Mucosa of descending colon (tissue), 3 donors: ENCODE measurements around the gene PLS1. TPM values are rescaled to one million over a fixed set of nuclear protein-coding genes. Genes with fewer than 3 reads are reported as not detected.

Experiments
- ATAC-seq: fragments of 200-7000 bp; cut with Tn5 transposase; one replicate; pipeline ENCODE4 v1.9.1; 2020; ENCODE audit warnings: mild to moderate bottlenecking, moderate library complexity
- DNase-seq, 3 donors: peaks; one replicate each; pipeline ENCODE4 v3.0.0-alpha.2; 2020
- H3K36me3 ChIP-seq: fragments of 200-600 bp; one replicate; pipeline ENCODE4 v1.8.0; 2021; ENCODE audit warnings: low read depth, mild to moderate bottlenecking
- H3K4me1 ChIP-seq: fragments of 200-600 bp; one replicate; pipeline ENCODE4 v1.8.0; 2021; ENCODE audit warnings: low read depth, mild to moderate bottlenecking
- H3K4me3 ChIP-seq: fragments of 200-600 bp; one replicate; pipeline ENCODE4 v1.8.0; 2021; ENCODE audit warnings: mild to moderate bottlenecking
- H3K9me3 ChIP-seq: fragments of 200-600 bp; one replicate; pipeline ENCODE4 v1.8.0; 2021; ENCODE audit warnings: mild to moderate bottlenecking
- CTCF ChIP-seq: fragments of 200-600 bp; IDR thresholded peaks from one replicate; pipeline ENCODE4 v1.8.0; 2022; ENCODE audit warnings: antibody characterized with exemption, mild to moderate bottlenecking
- intact Hi-C, 2 donors: fragments of 100-400 bp; cut with DNase I in 1 of 2; cut with micrococcal nuclease in 1 of 2; formaldehyde crosslinking; loops; one replicate each; pipeline versions ENCODE4 v1.11.0 to v1.11.1; 2022; cut with DNase I, micrococcal nuclease
- total RNA-seq, 3 donors: library from RNA; stranded (reverse); fragmentation: NEBNext Ultra II Directional in 2 of 3; extraction: Animal tissue kit (Norgen Biotek cat#: 25700) in 2 of 3; gene quantifications; one replicate each; pipeline versions ENCODE4 v1.2.1 to v1.2.4, GENCODE V29; 2021 to 2023
- donor health status: DM: no; HTN: no; CAD: no; lungs with moderate emphysema.
- donor health status: DM: no; HTN: no; CAD: no.
- donor health status: DM: no; HTN: yes; CAD: no.

Gene PLS1
- total RNA-seq, 3 donors from 2014 or later = 235 to 448 (median 442) TPM

GRCh38 chr3:142642956-142643355 is 46.8 kb downstream of the PLS1 start:
- Histone ChIP-seq H3K36me3 (no peaks in the 10 kb centered on the region), H3K9me3 (no peaks in the 10 kb centered on the region), H3K4me1 (peaks cover 17% of the 10 kb centered on the region), H3K4me3 (no peak overlapping the region)
- no peak for TF ChIP-seq CTCF
- intact Hi-C loops = no loop called here
- ATAC-seq (no peak), DNase-seq (no peak)

GRCh38 chr3:142644502-142644901 is 48.3 kb downstream of the PLS1 start:
- no peak for TF ChIP-seq CTCF
- H3K4me1 ChIP-seq = peaks cover 24% of the 10 kb centered on the region
- no peaks in the 10 kb centered on the region for H3K36me3 ChIP-seq
- ATAC-seq (no peak), DNase-seq (no peak)
- intact Hi-C loops = no loop called here
- H3K4me3 ChIP-seq = no peak overlapping the region
- no peaks in the 10 kb centered on the region for H3K9me3 ChIP-seq

- intact Hi-C loops = no loop called here
Observed at GRCh38 chr3:142645236-142645793, 49.1 kb downstream of the PLS1 start.

DNA sequence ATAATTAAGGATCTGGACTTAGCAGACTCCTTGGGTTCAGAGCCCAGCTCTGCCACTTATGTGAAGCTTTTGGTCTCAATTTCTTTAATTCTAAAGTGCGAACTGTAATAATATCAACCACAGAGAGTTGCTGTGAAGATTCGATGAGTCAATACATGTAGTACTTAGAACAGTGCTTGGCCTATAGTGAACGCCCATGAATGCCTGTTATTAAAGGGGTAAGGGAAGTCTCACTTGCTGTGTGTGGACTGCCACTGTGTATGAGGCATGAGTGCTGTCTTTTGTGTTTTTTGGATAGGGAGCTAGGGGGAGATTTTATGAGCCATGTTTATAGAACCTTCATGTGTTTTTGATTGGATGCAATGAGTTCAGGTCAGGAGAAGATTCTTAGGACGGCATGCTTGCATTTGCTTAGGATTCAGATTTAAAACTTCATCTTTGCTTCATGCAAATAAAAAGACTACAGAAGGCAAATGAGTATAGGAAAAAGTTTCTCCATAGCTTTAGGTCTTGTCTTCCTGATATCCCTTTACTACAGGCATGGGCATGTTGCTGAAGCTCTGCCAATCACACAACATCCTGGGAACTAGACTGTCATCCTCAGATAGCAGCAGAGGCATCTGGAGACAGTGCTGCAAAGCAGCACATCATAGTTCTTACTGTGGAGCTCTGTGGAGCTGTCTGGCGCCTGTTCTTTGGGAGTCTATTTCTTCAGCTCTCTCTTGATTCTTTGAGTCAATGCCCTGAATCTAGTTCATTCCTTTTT is 50.0 kb downstream of the PLS1 start:
- DNase-seq = no peak
- ATAC-seq = no peak
- intact Hi-C loops = no loop called here
- no peak overlapping the region for H3K4me3 ChIP-seq
- H3K4me1 ChIP-seq = peaks cover 32% of the 10 kb centered on the region
- no peak for TF ChIP-seq CTCF
- H3K9me3 ChIP-seq = no peaks in the 10 kb centered on the region
- H3K36me3 ChIP-seq = no peaks in the 10 kb centered on the region

More at GRCh38 chr3:142645236-142645793, 49.1 kb downstream of the PLS1 start:
- peaks cover 31% of the 10 kb centered on the region for H3K4me1 ChIP-seq
- no peak for TF ChIP-seq CTCF
- no peaks in the 10 kb centered on the region for H3K9me3 ChIP-seq
- no peaks in the 10 kb centered on the region for H3K36me3 ChIP-seq
- no peak overlapping the region for H3K4me3 ChIP-seq
- DNase-seq (no peak), ATAC-seq (peak; percentile 64)

- ATAC-seq = peak; percentile 91
- no peaks in the 10 kb centered on the region for H3K36me3 ChIP-seq
- H3K9me3 ChIP-seq = no peaks in the 10 kb centered on the region
- no peak for TF ChIP-seq CTCF
- no peak overlapping the region for H3K4me3 ChIP-seq
- intact Hi-C loops = no loop called here
- peak in 1 of 3 donors; percentile 75 for DNase-seq
- H3K4me1 ChIP-seq = peaks cover 32% of the 10 kb centered on the region
Observed at GRCh38 chr3:142647856-142648255, 51.7 kb downstream of the PLS1 start.
